Activated T-cell treated with anti-CD3 and anti-CD28 coated beads for 48 hours (primary cell): ENCODE measurements around the gene NOX3.

Source experiments
- DNase-seq: peaks from one replicate; pipeline ENCODE4 v3.0.0-alpha.2; 2020; ENCODE audit warnings: low read depth

NOX3 gene

GRCh38 chr6:155399062-155399744 lies 56.4 kb downstream of the NOX3 start:
- DNase-seq = no peak

DNA sequence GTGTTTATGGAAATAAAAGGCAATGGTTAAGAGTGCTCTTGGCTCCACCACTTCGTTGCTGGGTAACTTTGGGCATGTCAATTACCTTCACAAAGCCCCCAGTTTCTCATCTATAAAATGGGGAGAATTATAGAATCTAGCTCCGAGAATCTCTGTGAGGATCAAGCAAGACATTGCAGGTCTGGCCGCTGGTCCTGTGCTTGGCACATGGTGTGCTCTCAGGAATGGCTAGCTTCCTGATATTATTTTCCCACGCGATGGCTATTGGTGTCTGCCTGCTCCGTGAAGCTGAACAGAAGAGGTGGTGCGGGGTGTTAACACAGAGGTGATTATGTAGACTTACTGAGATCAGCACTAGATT lies 57.0 kb downstream of the NOX3 start:
- DNase-seq = no peak

- DNase-seq = no peak
These were observed 57.4 kb downstream of the NOX3 start for GRCh38 chr6:155398221-155398620.

DNA sequence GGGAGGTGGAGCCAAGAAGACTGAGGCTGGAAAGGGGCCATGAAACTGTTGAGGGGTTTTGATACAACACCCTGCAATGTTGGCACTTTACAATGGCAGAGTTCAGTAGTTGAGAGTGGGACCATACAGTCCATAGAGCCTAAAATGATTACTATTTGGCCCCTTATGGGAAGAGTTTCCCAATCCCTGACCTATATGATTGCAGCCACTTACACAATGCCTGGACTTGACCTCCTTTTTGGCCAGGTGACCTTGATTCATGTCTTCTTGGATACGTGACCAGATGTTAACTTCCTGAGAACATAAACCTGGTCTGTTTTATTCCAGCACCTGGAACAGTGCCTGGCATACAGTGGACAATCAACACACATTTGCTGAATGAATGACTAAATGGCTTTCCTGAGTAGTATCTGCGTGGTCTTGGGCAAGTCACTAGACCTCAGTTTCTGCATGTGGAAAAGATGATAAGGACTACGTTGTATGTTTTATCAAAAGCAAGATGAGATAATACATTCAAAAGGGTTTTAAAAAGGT lies 58.4 kb downstream of the NOX3 start:
- DNase-seq = no peak

DNA sequence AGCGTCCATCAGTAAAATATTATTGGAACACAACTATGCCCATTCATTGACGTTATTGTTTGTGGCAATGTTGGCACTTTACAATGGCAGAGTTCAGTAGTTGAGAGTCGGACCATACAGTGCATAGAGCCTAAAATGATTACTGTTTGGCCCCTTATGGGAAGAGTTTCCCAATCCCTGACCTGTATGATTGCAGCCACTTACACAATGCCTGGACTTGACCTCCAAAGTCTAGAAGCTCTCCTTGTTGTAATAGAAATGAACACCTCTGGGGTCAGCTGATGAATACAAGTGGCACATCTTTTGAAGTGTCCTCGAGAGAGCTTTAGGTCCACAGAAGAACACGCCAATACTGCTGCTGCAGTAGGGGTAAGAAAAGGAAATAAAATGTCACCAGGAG lies 59.0 kb downstream of the NOX3 start:
- no peak for DNase-seq

DNA sequence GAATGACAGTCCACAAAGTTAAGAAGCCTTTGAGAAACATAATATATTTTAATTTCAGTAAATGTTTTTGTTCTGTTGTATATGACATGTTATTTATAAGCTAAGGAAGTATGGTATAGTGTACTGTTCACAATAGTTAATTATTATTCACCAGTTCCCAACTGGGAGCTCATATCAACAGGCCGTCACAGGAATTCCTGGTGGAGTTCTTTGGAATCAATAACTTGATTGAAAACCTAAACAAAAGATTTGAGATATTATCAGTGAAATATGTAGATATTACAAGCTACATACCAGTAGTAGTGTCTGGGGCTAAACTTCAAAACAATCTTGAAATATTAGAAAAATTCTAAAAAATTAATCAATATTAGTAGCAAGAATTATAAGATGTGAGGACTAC lies 60.3 kb downstream of the NOX3 start:
- no peak for DNase-seq

- no peak for DNase-seq
These were observed 66.5 kb downstream of the NOX3 start for GRCh38 chr6:155389130-155389529.

DNA sequence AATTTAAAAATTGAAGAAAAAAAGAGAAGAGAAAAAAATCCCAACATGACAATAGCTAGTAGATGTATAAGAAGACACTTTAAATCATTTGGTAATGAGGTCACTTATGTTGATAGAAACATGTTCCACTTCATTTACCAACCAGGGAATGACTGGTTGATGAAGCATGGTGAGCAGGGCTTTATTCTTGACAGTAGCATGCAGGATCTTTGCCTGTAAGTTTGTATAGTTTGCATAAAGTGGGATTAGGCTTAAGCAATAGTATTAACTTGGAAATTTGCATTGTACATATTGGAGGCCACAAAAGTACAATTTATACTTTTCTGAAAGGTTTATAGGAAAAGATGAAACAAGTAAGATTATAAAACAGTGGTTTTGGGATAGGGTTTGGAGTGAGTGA lies 67.0 kb downstream of the NOX3 start:
- no peak for DNase-seq

DNA sequence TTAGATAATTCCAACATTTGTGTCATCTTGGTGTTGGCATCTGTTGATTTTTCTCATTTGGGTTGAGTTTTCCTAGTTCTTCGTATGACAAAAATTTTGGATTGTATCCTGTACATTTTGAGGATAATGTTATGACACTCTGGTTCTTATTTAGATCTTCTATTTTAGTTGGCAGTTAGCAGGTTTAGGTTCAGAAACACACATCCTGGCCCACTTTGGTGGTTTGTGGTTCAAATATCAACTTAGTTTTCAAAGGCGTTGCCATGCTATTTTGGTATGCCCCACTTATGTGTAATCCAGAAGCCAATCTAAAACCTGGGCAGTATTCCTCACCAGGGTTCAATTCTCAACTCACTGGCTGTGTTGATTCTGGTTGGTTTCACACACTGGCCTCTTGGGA lies 68.2 kb downstream of the NOX3 start:
- no peak for DNase-seq

DNA sequence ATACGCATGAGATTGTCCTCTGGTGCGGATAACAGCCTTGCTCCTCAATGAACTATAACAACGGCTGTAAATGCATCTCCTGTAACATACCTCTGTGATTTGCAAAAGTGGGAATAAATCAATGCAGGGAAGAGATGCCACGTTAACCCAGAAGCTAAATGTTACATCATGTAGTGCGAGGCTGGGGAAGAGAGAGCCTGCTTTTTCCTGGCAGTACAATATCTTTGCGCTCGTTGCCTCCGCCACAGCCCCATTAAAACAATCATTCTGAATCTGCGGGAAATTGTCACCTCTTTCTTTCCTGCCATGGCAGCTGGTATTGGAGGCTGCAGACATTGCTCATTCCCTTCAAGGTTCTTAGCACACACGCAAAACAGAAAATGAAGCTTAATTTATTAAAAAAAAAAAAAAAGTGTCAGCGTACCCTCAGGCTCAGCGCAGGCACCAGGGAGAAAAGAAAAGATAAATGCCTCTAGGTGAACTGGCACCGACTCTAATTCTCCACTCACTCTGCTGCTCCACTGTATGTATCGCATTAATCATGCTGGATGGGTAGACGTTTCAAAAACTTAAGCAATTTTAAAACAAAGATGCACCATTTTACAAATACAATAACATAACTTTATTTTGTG lies 71.2 kb downstream of the NOX3 start:
- no peak for DNase-seq

- DNase-seq = no peak
These were observed 71.7 kb downstream of the NOX3 start for GRCh38 chr6:155383913-155384312.

DNA sequence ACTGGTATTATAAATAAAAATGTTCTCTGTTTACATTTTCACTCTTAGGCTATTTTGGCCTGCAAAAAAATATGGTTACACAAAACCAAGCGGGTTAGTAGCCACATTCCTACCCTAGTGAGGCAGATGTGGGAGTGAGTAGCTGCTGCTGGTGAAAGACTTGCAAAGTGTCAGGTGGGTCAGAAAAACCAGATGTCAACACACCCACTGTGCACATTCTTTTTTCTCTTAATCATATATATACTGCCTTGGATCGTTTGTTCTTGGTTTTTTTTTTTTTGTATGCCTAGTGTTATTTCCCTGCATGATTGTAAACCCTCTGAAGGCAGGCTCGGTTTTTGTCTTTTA lies 73.3 kb downstream of the NOX3 start:
- DNase-seq = no peak

GRCh38 chr6:155381673-155382337 lies 73.8 kb downstream of the NOX3 start:
- DNase-seq = no peak

GRCh38 chr6:155380666-155381332 lies 74.8 kb downstream of the NOX3 start:
- DNase-seq = no peak

DNA sequence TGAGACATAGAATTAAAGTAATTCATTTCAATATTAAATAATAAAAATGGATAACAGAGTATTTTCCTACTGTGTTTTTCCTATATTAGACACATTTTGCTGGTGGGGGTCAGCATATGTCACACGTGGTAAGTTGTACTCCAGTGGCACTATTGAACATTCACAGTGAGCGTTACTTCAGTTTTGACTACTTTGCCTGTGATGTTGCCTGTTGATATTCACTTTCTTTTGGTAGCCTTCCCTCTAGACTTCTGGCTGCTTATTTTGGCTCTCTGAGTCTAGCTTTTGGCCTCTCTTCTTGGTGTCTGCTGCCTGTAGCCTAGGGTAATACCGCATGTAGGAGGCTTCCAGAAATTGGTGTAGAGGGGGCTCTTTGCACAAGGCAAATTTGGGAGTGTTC lies 76.9 kb downstream of the NOX3 start:
- no peak for DNase-seq

- no peak for DNase-seq
These were observed 77.4 kb downstream of the NOX3 start for GRCh38 chr6:155378276-155378675.

DNA sequence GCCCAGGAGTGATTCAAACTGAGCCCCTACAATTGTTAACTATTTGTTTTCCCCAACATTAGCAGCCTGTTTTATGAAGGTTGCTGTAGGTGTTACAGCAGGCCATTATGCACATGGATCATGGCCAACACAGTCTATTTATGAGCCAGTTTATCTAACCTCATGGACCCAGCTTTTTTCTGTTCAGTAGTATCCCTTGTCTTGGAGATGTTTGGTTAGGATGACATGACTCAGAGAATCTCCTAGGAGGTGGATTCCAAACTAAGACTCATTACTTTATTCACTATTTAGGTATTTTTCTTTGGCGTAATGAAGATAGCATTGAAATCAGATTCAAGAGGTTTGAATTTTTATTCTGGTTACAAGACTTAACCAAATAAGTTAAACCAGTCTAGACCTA lies 78.6 kb downstream of the NOX3 start:
- no peak for DNase-seq

GRCh38 chr6:155375801-155376200 lies 79.8 kb downstream of the NOX3 start:
- DNase-seq = no peak

DNA sequence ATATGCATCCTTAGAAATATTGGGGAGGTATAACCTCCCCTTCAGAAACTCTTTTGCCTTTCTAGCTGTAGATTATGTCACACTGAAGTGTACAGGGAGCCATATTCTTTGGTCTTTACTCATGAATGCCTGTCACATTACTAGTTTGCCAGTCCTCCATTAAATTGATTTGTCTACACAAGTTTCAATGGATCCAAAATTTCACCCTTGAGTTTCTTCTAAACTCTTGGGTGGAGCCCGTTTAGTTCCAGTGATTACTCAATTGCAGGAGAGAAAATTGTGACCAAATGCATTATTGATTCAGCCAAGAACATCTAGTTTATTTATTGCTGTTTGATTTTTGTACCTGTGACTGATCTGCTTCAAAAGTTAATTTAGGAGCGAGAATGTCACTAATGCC lies 81.0 kb downstream of the NOX3 start:
- DNase-seq = no peak

- DNase-seq = no peak
These were observed 82.4 kb downstream of the NOX3 start for GRCh38 chr6:155373276-155373675.

DNA sequence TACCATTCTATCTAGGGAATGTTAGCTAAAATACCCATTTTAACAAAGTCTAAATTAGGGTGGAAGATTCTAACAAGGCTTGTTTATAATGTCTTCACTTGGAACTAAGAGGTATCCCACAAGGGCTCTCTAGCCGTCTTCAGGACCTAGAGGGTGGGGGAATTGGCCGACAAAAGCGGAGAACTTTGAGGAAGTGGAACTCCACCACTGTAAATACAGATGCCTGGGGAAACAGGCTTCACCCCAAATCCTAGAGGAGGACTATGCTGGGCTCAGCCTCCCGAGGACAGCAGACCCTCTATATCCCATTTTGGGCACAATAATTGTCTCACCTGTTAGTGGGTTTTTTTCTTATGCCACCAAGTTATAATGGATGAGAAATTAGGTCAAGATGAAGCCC lies 83.4 kb downstream of the NOX3 start:
- DNase-seq = no peak

DNA sequence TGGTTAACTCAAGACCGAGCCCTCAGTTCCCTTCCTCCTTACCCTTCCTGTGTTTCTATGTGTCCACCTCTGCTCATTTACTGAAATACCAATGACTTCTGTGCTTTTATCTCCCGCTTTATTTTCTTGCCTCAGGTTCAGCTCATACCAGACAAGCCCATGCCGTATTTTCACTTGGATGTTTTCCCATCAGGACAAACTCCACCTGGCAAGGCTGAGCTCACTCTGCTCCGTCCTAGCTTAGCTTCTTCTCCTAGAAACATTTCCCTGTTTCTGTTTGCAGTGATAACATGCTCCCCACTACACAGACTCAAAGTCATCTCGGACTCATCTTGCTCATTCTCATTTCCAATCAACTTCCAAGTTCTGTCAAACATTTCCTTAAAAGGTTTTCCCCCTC lies 84.4 kb downstream of the NOX3 start:
- DNase-seq = no peak

- no peak for DNase-seq
These were observed 89.3 kb downstream of the NOX3 start for GRCh38 chr6:155366325-155366724.
